SU-DHL-6 (cell line): ENCODE results near the gene IFI44.

Experiments used
- H2AFZ ChIP-seq: fragments of 200-600 bp; sonication (generic); 2 replicates; pipeline ENCODE4 v1.6.1; 2014; ENCODE audit warnings: low read depth, mild to moderate bottlenecking, moderate library complexity, mixed read lengths, antibody characterized with exemption, low read length; ENCODE audit not compliant: severe bottlenecking
- H3F3A ChIP-seq: fragments of 200-600 bp; shearing (Covaris generic); 2 replicates; pipeline ENCODE4 v1.6.0; 2016; ENCODE audit warnings: antibody characterized with exemption, mild to moderate bottlenecking; ENCODE audit not compliant: insufficient read depth
- H3K27ac ChIP-seq: fragments of 200-600 bp; sonication (generic); 2 replicates; pipeline ENCODE4 v1.5.1; 2016; ENCODE audit warnings: low read depth, mild to moderate bottlenecking, low read length, moderate library complexity, mixed read lengths
- H3K27me3 ChIP-seq: fragments of 200-600 bp; sonication (generic), shearing (Covaris generic); 2 replicates; pipeline ENCODE4 v1.6.0; 2014; ENCODE audit warnings: mild to moderate bottlenecking, low read length
- H3K36me3 ChIP-seq: fragments of 200-600 bp; sonication (generic); 2 replicates; pipeline ENCODE4 v1.6.1; 2014; ENCODE audit warnings: mild to moderate bottlenecking, low read length, mixed read lengths
- H3K4me2 ChIP-seq: fragments of 300-600, 200-600 bp; shearing (Covaris generic), sonication (generic); 2 replicates; pipeline ENCODE4 v1.6.0; 2014; ENCODE audit warnings: low read length, low read depth, mild to moderate bottlenecking; ENCODE audit not compliant: poor library complexity, severe bottlenecking
- H3K4me3 ChIP-seq: fragments of 200-600 bp; sonication (generic); 2 replicates; pipeline ENCODE4 v1.5.1; 2014; ENCODE audit warnings: antibody characterized with exemption, low read length, mild to moderate bottlenecking, mixed read lengths; ENCODE audit not compliant: insufficient read depth, poor library complexity, severe bottlenecking
- H3K79me2 ChIP-seq: fragments of 200-600 bp; sonication (generic); 2 replicates; pipeline ENCODE4 v1.6.1; 2014; ENCODE audit warnings: mild to moderate bottlenecking, low read length, moderate library complexity; ENCODE audit not compliant: insufficient read depth
- H3K9ac ChIP-seq: fragments of 200-600 bp; sonication (generic); 2 replicates; pipeline ENCODE4 v1.7.0; 2014; ENCODE audit warnings: mild to moderate bottlenecking, low read length
- H3K9me2 ChIP-seq: fragments of 200-600 bp; sonication (generic); replicated peaks from 2 replicates; pipeline ENCODE4 v1.6.1; 2014; ENCODE audit warnings: low read length; ENCODE audit not compliant: insufficient read depth
- H3K9me3 ChIP-seq: fragments of 200-600 bp; sonication (generic); 2 replicates; pipeline ENCODE4 v1.6.1; 2014; ENCODE audit warnings: low read length, mixed read lengths; ENCODE audit not compliant: insufficient read depth
- H4K20me1 ChIP-seq: fragments of 200-600 bp; sonication (generic); 2 replicates; pipeline ENCODE4 v1.6.1; 2014; ENCODE audit warnings: low read depth, mild to moderate bottlenecking, antibody characterized with exemption, low read length, moderate library complexity, mixed read lengths
- EZH2phosphoT487 ChIP-seq: fragments of 200-600 bp; sonication (generic), shearing (Covaris generic); conservative IDR thresholded peaks from 2 replicates; pipeline ENCODE4 v1.6.1; 2018; ENCODE audit warnings: mild to moderate bottlenecking, antibody characterized with exemption, low read length, moderate library complexity, mixed read lengths
- TF ChIP-seq, protein P1 (sequence below): fragments of 200-600 bp; sonication (generic); IDR thresholded peaks from one replicate; pipeline ENCODE4 v1.5.1; 2017; ENCODE audit warnings: antibody characterized with exemption, mild to moderate bottlenecking, low read length, moderate library complexity; ENCODE audit not compliant: insufficient read depth, poor library complexity, severe bottlenecking

Gene IFI44

DNA sequence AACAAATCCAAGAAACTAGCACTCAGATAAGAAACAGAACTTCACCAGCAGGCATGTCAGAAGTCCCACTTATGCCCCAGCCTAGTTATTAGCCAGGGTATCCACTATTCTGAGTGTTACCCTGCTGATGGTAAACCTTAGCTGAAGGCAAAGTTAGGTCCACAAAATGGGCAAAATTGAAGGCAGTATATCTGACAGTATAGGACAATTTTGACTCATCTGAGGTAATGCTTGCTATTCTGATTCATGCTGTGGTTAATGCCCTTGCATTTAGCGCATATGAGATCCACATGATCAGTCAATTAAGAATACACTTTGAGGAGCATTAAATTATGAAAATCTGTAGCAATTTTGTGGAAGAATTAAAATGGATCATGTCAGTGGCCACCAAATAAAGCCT is 15.1 kb downstream of the IFI44 start:
- Histone ChIP-seq H3K9me2 (no peaks in the 10 kb centered on the region), H4K20me1 (no peaks in the 10 kb centered on the region), H3K27me3 (no peaks in the 10 kb centered on the region), H2AFZ (no peak overlapping the region), H3K27ac (no peak overlapping the region), H3K4me3 (no peak overlapping the region), H3K4me2 (no peak overlapping the region), H3K36me3 (no peaks in the 10 kb centered on the region), H3K9me3 (no peaks in the 10 kb centered on the region), H3K79me2 (no peaks in the 10 kb centered on the region), H3F3A (no peaks in the 10 kb centered on the region), H3K9ac (no peak overlapping the region)
- TF ChIP-seq, protein P1, sequence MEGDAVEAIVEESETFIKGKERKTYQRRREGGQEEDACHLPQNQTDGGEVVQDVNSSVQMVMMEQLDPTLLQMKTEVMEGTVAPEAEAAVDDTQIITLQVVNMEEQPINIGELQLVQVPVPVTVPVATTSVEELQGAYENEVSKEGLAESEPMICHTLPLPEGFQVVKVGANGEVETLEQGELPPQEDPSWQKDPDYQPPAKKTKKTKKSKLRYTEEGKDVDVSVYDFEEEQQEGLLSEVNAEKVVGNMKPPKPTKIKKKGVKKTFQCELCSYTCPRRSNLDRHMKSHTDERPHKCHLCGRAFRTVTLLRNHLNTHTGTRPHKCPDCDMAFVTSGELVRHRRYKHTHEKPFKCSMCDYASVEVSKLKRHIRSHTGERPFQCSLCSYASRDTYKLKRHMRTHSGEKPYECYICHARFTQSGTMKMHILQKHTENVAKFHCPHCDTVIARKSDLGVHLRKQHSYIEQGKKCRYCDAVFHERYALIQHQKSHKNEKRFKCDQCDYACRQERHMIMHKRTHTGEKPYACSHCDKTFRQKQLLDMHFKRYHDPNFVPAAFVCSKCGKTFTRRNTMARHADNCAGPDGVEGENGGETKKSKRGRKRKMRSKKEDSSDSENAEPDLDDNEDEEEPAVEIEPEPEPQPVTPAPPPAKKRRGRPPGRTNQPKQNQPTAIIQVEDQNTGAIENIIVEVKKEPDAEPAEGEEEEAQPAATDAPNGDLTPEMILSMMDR, result no peak
- no peak for TF ChIP-seq EZH2phosphoT487

DNA sequence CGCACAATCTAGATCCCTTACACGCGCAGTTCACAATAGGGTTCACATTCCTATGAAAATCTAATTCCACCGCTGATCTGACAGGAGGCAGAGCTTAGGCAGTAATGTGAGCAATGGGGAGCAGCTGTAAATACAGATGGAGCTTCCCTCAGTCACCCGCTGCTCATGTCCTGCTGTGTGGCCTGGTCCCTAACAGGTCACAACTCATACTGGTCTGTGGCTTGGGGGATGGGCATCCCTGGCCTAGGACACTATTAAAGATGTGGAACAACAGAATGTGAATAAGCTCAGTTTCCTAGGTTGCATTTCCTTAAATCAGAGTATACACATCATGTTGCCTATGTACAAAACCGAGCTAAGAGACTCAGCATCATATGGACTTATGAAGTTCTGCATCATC is 16.2 kb downstream of the IFI44 start:
- TF ChIP-seq EZH2phosphoT487, result no peak
- TF ChIP-seq, protein P1, result no peak
- no peaks in the 10 kb centered on the region for H3K36me3 ChIP-seq
- no peaks in the 10 kb centered on the region for H3F3A ChIP-seq
- H3K27me3 ChIP-seq, result no peaks in the 10 kb centered on the region
- H3K79me2 ChIP-seq, result no peaks in the 10 kb centered on the region
- H3K9ac ChIP-seq, result no peak overlapping the region
- no peaks in the 10 kb centered on the region for H4K20me1 ChIP-seq
- H2AFZ ChIP-seq, result no peak overlapping the region
- H3K27ac ChIP-seq, result no peak overlapping the region
- no peak overlapping the region for H3K4me3 ChIP-seq
- H3K4me2 ChIP-seq, result no peak overlapping the region
- no peaks in the 10 kb centered on the region for H3K9me3 ChIP-seq
- H3K9me2 ChIP-seq, result no peaks in the 10 kb centered on the region

DNA sequence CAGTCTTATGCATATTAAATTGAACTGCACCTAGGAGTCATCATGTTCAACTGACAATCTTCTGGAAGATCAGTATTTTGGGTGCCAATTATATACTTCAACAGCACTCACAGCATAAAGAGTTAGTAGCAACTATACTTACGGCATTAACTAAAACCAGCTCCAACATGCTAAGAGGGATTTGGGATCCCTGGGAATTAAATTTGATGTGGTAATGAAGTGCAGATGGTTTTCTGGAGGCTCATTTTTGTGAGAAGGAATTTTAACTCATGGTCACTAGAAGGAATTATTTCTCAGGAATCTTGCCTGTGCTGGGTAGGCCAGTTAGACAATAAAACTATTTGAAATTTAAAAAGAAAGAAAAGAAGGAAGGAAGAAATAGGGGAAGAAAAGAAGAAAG is 18.3 kb downstream of the IFI44 start:
- Histone ChIP-seq H4K20me1 (no peaks in the 10 kb centered on the region), H3K4me2 (no peak overlapping the region), H3K36me3 (no peaks in the 10 kb centered on the region), H3K27me3 (no peaks in the 10 kb centered on the region), H3K9me3 (no peaks in the 10 kb centered on the region), H3K4me3 (no peak overlapping the region), H3K9ac (no peak overlapping the region), H3F3A (no peaks in the 10 kb centered on the region), H2AFZ (no peak overlapping the region), H3K27ac (no peak overlapping the region), H3K9me2 (no peaks in the 10 kb centered on the region), H3K79me2 (no peaks in the 10 kb centered on the region)
- no peak for TF ChIP-seq EZH2phosphoT487
- TF ChIP-seq, protein P1, result no peak
